NB4 (cell line): ENCODE data around the gene ZNF652.
A peak's percentile ranks its signal among the peaks of the same experiment; 100 is the strongest.
"Not testable (repeated sequence)": the region's sequence is repeated elsewhere in the genome, so short reads cannot be mapped to it uniquely, and the experiment has no call there.

ENCODE experiments used
- DNase-seq: peaks from one replicate; pipeline ENCODE4 v3.0.0; 2010; ENCODE audit warnings: low read depth
- H3K4me3 ChIP-seq: one replicate; pipeline ENCODE4 v1.5.1; 2011; ENCODE audit warnings: mild to moderate bottlenecking, low read depth, low read length, moderate library complexity
- MYC ChIP-seq: IDR thresholded peaks from 2 replicates; pipeline ENCODE4 v1.6.1; 2011; ENCODE audit warnings: low read depth, low read length
- POLR2A ChIP-seq: IDR thresholded peaks from 2 replicates; pipeline ENCODE4 v1.6.1; 2011; ENCODE audit warnings: mild to moderate bottlenecking; ENCODE audit not compliant: insufficient read length; ENCODE audit errors: extremely low read depth
- TF ChIP-seq, protein P1 (sequence below): IDR thresholded peaks from 2 replicates; pipeline ENCODE4 v1.6.1; 2011; ENCODE audit warnings: low read depth, low read length
- TF ChIP-seq, protein P2 (sequence below): IDR thresholded peaks from one replicate; pipeline ENCODE4 v1.5.1; 2012; ENCODE audit warnings: low read depth, low read length

ZNF652 gene

DNA sequence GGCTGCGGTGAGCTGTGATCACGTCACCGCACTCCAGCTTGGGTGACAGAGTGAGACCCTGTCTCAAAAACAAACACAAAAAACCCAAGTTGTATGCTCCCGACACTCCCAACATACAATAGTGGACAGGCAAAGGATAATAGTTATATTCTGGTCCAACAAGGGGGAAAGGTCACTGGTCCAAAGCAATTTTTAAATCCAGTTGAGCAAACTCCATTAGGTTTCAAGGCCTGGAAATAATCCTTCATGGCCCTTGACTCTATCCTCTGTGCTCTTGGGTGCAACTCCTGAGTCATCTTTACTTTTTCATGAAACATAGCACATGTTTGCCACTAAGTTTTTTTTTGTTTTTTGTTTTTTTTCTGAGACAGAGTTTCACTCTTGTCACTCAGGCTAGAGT is 81.1 kb downstream of the ZNF652 start:
- DNase-seq = no peak
- no peak overlapping the region for H3K4me3 ChIP-seq
- TF ChIP-seq, protein P1, sequence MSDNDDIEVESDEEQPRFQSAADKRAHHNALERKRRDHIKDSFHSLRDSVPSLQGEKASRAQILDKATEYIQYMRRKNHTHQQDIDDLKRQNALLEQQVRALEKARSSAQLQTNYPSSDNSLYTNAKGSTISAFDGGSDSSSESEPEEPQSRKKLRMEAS = no peak

DNA sequence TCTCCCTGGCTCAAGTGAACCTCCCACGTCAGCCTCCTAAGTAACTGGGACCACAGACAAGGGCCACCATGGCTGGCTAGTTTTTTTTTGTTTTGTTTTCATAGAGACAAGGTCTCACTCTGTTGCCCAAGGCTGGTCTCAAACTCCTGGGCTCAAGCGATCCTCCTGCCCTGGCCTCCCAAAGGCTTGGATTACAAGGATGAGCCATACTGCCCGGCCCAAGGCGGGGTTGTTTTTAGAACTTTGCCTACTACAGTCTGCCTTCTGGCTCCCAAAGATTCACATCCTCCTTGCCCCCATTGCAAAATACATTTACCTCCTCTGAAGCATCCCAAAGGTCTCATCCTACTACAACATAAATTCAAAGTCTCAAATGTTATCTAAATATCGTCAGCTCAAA is 82.0 kb downstream of the ZNF652 start:
- no peak for DNase-seq
- H3K4me3 ChIP-seq = no peak overlapping the region
- TF ChIP-seq, protein P1 = no peak
- TF ChIP-seq MYC (no peak), POLR2A (no peak)
- TF ChIP-seq, protein P2, sequence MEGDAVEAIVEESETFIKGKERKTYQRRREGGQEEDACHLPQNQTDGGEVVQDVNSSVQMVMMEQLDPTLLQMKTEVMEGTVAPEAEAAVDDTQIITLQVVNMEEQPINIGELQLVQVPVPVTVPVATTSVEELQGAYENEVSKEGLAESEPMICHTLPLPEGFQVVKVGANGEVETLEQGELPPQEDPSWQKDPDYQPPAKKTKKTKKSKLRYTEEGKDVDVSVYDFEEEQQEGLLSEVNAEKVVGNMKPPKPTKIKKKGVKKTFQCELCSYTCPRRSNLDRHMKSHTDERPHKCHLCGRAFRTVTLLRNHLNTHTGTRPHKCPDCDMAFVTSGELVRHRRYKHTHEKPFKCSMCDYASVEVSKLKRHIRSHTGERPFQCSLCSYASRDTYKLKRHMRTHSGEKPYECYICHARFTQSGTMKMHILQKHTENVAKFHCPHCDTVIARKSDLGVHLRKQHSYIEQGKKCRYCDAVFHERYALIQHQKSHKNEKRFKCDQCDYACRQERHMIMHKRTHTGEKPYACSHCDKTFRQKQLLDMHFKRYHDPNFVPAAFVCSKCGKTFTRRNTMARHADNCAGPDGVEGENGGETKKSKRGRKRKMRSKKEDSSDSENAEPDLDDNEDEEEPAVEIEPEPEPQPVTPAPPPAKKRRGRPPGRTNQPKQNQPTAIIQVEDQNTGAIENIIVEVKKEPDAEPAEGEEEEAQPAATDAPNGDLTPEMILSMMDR = no peak

DNA sequence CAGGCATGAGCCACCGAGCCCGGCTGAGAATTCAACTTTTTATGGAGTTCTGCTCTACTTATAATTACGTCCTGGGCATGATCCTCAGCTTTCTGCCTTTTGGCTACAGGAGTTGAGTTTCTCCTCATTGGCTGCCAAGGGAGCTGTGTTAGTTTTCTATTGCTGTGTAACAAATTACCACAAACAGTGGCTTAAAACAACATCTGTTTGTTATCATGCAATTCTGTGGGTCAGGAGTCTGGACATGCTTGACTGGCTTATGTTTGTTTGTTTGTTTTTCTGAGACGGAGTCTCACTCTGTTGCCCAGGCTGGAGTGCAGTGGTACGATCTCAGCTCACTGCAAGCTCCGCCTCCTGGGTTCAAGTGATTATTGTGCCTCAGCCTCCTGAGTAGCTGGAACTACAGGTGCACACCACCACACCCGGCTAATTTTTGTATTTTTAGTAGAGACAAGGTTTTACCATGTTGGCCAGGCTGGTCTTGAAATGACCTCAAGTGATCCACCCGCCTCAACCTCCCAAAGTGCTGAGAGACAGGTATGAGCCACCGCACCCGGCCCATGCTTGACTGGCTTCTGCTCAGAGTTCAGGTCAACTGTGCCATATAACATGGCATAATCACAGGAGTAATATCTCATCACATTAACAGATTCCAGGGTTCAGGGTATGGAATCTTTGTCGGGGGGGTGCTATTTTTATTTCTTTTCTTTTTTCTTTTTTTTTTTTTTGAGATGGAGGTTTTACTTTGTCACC is 82.6 kb downstream of the ZNF652 start:
- H3K4me3 ChIP-seq, DNase-seq: not testable (repeated sequence)

DNA sequence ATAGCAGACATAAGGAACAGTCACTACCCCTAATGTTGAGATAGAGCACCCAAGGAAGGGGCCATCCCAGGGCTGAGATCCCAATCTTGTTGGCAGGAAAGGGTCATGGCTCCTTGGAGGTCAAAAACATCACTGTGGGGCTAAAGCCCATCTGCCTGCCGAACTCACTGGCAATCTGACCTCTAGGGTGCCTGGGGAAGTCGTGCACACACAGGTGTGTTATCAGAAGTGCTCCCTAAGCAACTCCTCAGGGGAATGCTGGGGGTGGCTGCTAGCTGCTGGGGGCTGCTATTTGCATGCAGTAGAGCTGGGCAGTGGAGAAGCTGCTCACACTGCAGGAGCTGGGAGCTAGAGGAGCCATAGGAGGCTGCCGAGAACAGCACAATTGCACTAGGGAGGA is 84.0 kb downstream of the ZNF652 start:
- TF ChIP-seq, protein P2 = no peak
- TF ChIP-seq, protein P1 = no peak
- TF ChIP-seq MYC (no peak), POLR2A (no peak)
- no peak overlapping the region for H3K4me3 ChIP-seq
- no peak for DNase-seq

DNA sequence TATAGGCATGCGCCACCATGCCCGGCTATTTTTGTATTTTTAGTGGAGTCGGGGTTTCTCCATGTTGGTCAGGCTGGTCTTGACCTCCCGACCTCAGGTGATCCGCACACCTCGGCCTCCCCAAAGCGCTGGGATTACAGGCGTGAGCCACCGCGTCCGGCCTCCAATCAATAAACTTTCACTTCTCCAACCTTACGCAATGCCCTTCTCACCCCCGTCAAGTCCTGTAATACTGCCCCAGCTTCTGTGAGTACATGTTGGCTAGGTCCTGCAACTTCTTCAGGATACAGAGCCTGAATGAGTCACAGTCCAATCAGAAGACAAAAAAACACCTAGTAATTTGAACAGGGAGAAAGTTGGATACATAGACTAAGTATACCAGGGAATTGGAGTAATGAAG is 84.4 kb downstream of the ZNF652 start:
- no peak overlapping the region for H3K4me3 ChIP-seq
- TF ChIP-seq, protein P1 = no peak
- TF ChIP-seq, protein P2 = no peak
- TF ChIP-seq MYC (no peak), POLR2A (no peak)
- peak; percentile 31 for DNase-seq

DNA sequence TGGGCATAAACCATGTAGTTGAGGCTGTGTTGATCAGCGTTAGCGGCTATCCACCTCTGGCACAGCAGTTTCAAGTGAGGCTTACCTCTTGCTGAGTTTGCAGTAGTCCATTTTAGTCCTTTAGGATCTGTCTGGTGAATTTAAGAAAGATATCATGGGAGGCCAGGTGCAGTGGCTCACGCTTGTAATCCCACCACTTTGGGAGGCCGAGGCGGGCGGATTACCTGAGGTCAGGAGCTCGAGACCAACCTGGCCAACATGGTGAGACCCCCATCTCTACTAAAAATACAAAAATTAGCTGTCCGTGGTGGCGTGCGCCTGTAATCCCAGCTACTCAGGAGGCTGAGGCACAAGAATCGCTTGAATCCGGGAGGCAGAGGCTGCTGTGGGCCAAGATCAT is 86.1 kb downstream of the ZNF652 start:
- not testable (repeated sequence) for DNase-seq, H3K4me3 ChIP-seq

DNA sequence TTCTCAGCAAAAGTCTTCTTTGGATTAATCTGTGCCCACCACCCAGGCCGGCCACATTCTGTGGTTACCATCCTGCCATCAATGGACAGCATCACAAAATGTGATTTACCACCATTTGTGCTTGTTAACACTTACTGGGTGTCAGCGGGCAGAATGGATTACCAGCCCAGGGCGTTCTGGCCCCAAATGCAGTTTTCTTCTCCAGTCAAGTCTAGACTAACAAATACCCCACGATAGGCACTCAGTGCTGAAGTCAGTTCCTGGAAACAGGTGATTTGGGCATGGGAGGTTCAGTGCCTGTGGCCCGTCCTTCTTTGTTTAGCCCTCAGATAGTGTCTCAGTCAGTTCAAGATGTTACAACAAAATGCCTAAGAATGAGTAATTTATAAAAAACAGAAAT is 92.7 kb downstream of the ZNF652 start:
- no peak for DNase-seq
- no peak overlapping the region for H3K4me3 ChIP-seq
- no peak for TF ChIP-seq MYC
- TF ChIP-seq, protein P1 = no peak

DNA sequence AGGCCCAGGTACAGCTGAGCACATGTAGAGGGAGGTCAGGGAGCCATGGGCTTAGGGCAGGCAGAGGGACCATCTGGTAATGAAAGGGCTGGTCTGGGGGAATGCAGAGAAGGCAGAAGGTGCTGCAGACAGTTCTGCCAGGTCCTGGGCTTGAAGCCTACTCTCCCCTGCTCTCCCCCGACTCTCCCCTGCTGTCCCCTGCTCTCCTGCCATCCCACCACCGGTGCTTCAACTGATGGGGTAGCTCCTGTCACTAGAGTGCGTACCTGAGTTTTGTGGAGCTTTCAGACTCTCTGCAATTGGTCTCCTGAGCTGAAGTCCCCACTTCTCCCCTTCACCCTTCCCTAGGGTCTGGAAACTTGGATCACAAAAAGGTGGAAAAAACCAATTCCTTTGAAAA is 94.1 kb downstream of the ZNF652 start:
- DNase-seq = no peak
- TF ChIP-seq POLR2A = no peak
- TF ChIP-seq, protein P2 = no peak
- TF ChIP-seq MYC = no peak
- TF ChIP-seq, protein P1 = no peak
- H3K4me3 ChIP-seq = no peak overlapping the region
